ENCODE results near the gene PPP1R3E.

Gene PPP1R3E

DNA sequence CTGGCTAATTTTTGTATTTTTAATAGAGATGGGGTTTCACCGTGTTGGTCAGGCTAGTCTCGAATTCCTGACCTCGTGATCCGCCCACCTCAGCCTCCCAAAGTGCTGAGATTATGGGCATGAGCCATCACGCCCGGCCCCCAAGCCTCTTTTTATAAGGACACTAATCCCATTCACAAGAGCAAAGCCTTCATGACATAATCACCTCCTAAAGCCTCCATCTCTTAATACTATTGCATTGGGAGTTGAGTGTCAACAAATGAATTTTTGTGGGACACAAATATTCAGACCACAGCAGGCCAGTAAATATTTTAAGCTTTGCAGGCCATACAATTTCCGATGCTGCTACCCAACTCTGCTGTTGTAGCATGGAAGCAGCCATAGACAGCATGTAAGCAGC, 54.1 kb downstream of the PPP1R3E start:
- no peak for DNase-seq (ENCODE audit: low spot score)

Data from AG08395 (cell line).